ENCODE data around the gene MMP1.

GRCh38 chr11:102806296-102806695 lies 8.3 kb upstream of the MMP1 start:
- TF ChIP-seq, protein P1, sequence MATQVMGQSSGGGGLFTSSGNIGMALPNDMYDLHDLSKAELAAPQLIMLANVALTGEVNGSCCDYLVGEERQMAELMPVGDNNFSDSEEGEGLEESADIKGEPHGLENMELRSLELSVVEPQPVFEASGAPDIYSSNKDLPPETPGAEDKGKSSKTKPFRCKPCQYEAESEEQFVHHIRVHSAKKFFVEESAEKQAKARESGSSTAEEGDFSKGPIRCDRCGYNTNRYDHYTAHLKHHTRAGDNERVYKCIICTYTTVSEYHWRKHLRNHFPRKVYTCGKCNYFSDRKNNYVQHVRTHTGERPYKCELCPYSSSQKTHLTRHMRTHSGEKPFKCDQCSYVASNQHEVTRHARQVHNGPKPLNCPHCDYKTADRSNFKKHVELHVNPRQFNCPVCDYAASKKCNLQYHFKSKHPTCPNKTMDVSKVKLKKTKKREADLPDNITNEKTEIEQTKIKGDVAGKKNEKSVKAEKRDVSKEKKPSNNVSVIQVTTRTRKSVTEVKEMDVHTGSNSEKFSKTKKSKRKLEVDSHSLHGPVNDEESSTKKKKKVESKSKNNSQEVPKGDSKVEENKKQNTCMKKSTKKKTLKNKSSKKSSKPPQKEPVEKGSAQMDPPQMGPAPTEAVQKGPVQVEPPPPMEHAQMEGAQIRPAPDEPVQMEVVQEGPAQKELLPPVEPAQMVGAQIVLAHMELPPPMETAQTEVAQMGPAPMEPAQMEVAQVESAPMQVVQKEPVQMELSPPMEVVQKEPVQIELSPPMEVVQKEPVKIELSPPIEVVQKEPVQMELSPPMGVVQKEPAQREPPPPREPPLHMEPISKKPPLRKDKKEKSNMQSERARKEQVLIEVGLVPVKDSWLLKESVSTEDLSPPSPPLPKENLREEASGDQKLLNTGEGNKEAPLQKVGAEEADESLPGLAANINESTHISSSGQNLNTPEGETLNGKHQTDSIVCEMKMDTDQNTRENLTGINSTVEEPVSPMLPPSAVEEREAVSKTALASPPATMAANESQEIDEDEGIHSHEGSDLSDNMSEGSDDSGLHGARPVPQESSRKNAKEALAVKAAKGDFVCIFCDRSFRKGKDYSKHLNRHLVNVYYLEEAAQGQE (IDR thresholded peaks at IDR 0.05; ENCODE audit: low read depth), result no peak
- no peak for TF ChIP-seq EGR1 (IDR thresholded peaks at IDR 0.05)
- no peak for TF ChIP-seq CREB1 (IDR thresholded peaks at IDR 0.05; ENCODE audit: low read depth)
- TF ChIP-seq YY1 (IDR thresholded peaks at IDR 0.05; ENCODE audit: low read depth), result no peak
- no peak for TF ChIP-seq FOXM1 (IDR thresholded peaks at IDR 0.05; ENCODE audit: borderline replicate concordance, low read depth)
- no peak for TF ChIP-seq NFIC (IDR thresholded peaks at IDR 0.05)
- TF ChIP-seq, protein P2, sequence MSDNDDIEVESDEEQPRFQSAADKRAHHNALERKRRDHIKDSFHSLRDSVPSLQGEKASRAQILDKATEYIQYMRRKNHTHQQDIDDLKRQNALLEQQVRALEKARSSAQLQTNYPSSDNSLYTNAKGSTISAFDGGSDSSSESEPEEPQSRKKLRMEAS (IDR thresholded peaks at IDR 0.05), result no peak
- no peak for TF ChIP-seq CEBPB (IDR thresholded peaks at IDR 0.05)
- no peak for TF ChIP-seq TAF1 (IDR thresholded peaks at IDR 0.05; ENCODE audit: low read depth)
- no peak for TF ChIP-seq RAD21 (IDR thresholded peaks at IDR 0.05; ENCODE audit: low read depth)
- TF ChIP-seq EP300 (IDR thresholded peaks at IDR 0.05; ENCODE audit: borderline replicate concordance), result no peak
- TF ChIP-seq ZBTB7A (IDR thresholded peaks at IDR 0.05; ENCODE audit: low read depth), result no peak
- TF ChIP-seq TEAD4 (IDR thresholded peaks at IDR 0.05), result no peak
